GM18858 (cell line): Measurements from ENCODE around the gene FGF14.

Experiments
- ATAC-seq: cut with Tn5 transposase; IDR thresholded peaks from one replicate; pipeline ENCODE4 v1.9.1; 2021; ENCODE audit not compliant: unreplicated experiment

FGF14 gene

DNA sequence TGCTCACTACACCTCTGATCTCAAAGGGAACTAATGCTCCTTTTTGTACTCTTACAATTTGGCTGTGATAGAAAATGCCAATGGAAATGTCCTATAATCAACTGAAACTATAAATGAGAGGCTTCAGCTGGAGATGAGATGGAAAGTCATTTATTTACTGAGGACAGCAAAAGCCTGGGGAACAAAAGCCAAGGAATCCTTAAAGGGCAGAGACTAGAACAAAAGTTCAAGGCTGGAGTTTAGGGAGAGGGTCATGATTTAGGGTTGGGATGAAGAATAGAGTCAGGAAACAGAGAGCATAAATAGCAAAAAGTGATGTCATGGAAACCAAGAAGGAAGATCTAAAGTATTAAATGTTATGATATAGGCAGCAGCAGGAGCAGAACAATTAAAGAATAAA is 401.1 kb downstream of the FGF14 start:
- no peak for ATAC-seq

DNA sequence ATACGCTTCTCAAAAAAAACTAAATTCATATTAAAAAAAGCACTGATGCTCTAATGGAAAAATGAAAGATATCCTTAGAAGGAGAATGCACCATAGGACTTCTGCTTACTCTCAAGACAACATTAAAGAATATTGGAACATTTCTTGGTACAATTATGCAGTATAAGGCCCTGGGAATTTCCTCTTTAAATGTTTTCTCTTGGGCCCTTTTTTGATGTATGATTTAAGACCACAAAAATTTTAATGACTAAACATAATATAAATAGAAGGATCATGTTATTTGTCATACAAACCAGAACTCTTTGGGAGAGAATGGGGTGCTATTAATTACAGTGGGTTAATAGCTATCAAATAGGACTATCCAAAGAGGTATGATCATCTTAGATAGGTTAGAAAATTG is 403.7 kb downstream of the FGF14 start:
- ATAC-seq, result no peak

DNA sequence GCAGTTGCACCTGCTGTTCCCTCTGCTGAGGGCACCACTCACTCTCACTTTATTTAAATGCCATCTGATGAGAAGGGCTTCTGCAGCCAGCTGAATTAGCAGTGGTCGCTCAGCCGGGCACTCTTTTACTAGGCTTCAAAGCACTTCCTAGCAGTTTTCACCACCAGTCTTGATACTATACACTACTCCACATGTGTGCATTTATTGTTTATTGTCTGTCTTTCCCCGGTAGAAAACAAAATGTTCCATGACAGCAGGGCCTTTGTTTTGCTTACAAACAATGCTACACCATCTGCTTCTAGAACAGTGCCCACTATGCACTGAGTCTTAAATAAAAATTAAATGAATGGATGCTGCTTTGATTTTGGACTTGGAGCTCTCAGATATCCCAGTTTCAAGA is 404.9 kb downstream of the FGF14 start:
- no peak for ATAC-seq

DNA sequence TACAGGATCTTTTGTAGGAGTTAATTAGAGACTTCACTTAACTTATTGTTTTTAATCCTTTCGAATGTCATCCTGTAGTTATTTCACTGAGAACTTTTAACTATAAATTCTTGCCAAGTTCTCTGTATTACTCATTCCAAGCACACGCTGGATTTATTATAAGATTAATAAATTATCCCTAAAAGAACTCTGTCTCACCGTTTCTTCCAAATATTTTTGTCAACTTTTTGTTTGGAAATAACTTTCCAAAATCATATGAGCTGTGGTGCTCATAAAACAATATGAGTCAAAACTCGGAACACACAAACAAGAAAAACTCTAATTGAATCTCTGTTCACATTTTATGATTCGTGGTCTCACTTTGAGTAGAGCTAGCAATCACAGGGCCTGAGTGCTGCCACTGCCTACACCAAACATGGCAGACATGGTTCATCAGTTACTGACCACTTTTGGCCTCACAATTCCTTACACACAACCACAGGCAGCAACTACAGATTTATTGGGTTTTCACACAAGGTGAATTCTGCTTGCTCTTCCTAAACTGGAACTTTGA is 412.0 kb downstream of the FGF14 start:
- no peak for ATAC-seq

DNA sequence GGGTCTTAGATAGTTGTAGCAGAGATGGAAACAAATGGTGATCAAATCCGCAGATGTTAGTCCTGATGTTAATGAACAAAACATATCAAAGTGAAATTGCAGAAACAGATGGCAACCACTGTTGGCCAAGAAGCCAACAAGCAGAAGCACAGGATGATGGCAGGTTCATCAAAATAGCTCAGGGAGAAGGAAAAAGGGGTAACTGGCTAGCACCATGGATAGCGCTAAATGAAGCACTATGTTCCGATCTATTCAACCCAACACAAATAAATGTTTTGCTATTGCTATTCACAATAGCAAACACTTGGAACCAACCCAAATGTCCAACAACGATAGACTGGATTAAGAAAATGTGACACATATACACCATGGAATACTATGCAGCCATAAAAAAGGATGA is 413.7 kb downstream of the FGF14 start:
- no peak for ATAC-seq

DNA sequence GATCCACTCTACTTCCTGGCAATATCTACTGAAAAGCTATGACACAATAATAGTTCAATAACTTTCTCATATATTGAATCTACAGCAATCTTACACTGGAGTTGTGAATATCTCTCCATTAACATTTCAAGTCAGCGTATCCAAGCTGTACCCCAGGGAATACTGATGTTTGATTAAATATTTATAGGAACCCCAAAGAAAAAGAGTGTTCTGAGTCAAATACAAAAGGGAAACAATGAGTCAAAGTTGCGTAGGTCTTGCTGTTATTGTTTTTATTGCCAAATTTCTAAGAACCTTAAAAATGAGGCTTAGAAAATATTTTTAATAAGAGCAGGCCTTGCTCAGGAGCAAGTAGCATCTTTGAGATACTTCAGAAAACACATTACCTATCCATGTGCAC is 415.5 kb downstream of the FGF14 start:
- no peak for ATAC-seq

DNA sequence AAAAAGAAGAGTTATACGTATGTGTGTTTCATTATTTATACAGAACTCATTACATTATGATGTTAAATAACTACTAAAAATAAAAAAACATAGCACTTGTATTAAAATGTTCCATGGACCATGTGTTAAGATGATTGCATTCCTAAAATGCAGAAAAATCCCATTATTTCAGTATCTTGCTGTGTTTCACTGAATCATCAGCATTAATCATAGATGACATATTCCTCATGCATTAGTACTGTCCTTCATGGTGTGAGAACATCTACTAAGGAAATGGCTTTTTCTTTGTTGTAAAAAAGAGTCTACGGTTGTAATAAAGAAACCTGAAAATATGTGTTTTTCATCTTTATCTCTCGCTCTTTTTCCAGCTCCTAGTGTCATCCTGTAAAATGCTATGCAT is 416.5 kb downstream of the FGF14 start:
- ATAC-seq, result no peak

DNA sequence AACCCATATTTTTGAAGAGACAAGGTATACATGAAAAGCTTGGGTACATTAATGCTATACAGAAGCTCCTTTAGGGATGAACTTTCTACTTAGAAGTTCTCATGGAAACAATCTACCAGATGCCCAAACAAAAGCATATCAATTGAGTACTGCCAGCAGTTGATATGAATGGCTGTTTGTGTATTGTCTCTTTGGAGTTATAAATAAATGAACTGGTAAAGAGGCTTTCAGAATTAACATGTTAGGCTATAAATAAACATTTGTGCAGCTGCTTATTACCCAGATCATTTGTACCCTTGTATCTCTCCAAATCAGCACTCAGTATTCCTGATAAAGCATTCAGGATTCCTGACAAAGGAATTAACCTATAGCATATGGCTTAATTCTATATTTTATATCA is 418.9 kb downstream of the FGF14 start:
- no peak for ATAC-seq

DNA sequence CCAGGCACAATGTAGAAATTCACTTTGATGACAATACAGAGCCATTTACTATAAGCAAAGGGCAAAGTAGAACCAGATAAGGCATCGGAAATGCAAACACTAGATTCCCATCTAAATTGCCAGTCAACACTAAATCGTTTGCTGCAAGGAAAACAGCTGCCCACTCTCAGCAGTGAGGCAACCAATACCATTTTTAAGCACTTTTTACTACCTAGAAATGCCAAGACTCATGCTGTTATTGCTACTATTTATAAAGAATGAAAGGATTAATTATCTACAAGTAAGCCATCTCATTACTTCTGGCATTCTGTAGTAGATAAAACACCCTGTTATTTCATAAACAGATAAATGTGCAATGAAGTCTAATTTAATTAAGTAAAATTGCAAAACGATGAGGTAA is 422.0 kb downstream of the FGF14 start:
- ATAC-seq, result no peak

DNA sequence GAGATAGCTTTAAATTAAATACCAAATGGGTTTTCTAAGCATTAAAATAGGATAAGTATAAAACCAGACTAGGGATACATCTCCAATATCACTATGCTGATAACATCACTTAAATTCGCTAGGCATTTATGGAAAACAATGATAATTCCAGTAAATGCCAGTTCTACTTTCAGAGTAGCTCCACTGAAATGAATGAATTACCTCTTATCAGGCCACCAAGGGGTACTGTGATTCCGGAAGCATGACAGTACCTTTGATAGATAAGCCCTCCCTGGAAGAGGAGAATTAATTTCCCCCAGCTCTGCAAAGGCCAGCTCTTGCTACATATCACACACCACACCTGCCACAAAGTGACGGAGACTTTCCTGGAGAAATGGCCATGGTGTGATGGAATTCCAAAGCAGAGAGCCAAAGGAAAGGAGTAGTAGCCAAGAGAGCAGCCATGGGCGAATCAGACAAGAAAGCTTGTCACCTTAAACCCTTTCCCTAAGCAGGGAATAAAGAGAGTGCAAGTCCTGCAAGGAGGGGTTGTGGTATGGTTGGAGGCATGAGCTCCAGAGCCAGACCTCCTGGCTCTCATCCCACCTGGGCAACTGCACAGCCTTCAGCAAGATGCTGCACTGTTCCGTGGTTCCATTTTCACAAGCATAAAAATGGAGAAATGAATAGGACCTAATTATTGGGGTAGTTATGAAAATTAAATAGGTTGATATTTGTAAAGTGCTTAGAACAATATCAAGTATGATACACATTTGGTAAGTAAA is 423.1 kb downstream of the FGF14 start:
- ATAC-seq, result no peak

DNA sequence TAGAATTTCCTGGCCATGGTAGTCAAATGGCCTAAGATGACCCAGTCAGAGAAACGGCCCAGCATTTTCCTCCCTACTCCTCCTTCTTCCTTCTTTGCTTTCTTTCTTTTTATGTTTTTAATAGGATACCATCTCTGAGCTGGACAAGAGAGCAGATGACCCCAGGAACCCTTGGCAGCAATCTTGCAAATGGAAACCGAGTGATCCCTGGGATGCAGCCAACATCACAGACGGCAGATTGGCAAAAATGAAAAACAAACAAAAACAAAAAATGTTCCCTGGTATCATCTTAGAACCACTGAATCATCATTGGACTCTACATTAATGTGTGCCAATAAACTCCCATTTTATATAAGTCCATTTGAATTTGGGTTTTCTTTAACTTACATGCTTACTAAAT is 424.4 kb downstream of the FGF14 start:
- no peak for ATAC-seq

DNA sequence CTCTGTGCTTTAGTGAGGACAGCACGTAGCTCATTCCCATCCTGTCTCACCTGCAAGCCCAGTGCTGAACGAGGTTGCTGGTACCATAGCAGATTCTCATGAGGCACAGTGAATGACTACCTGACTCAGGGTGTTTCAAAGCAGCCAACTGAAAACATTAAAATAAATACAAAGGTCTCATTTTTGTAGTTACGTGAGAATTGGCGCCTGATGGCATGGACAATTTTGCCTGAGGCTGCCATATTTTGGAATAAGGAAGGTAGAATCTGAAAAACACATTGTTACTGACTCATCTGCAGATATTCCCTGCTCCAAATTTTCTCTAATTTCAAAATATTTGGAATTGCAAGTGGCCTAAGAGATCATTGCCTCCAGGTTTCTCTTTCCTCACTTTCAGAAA is 429.7 kb downstream of the FGF14 start:
- ATAC-seq, result no peak

DNA sequence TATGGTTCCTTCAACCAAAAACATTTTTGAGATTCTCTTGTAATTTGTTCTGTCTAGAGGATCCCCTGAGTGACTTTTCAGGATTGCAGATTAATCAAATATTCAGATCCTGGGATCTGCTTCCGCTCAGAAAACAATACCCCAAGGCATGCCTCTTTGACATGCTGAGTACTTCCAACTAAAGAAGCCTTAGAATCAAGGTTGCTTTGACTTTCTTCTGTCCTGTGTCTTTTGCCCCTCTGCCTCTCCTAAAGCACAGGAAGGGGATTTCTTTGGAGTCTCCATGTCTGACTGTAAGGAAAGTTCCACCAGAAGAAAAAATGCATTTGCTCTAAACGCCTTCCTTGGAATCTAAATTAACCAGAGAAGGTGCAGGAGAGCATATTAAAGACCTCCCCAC is 431.5 kb downstream of the FGF14 start:
- no peak for ATAC-seq

DNA sequence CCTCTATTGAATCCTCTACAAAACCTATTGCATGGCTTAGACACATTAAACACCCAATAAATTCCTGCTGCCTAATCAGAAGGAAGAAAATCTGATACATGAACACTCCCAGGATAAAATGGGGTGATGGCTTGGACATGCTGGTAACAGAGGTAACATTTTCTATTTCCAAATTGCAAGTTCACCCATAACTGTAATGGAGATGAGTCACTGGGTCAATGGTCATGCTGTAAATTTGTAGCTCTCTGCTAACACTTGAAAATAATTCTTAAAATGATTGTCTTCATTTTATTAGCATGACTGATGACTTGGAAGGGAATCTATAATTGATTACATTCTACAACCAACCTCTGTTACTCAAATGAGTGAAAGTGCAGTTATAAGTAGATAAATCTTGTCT is 434.1 kb downstream of the FGF14 start:
- no peak for ATAC-seq

DNA sequence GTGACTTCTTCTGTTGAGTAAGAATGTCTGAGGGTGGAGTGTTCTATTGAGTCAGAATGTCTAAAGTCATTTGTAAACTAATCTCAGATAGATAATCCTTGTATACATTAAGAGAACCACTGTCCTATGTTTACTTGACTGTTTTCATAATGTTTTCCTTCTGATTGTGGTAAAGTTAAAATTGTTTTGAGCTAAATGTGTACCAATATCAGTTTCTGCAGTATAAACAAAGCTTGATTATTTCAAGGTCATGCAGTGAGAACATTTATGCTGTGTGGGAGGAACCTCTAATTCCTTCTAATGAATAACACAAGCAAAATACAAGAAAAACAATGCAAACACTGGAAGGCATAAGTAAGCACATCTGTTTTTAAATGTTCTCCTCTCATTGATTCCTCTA is 434.6 kb downstream of the FGF14 start:
- ATAC-seq, result no peak

DNA sequence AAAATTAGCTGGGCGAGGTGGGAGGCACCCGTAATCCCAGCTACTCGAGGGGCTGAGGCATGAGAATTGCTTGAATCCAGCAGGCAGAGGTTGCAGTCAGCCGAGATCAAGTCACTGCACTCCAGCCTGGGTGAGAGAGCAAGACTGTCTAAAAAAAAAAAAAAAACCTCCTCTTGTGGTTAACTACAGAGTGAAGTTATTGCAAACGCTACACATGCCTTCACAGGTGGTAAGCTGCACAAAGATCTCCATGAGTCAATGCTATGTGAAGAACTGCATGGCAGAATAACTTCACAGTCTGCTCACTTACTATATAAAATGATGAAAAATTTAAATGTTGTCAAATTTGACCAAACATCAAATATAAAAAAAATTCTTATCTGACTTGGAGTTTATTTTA is 436.8 kb downstream of the FGF14 start:
- no peak for ATAC-seq

DNA sequence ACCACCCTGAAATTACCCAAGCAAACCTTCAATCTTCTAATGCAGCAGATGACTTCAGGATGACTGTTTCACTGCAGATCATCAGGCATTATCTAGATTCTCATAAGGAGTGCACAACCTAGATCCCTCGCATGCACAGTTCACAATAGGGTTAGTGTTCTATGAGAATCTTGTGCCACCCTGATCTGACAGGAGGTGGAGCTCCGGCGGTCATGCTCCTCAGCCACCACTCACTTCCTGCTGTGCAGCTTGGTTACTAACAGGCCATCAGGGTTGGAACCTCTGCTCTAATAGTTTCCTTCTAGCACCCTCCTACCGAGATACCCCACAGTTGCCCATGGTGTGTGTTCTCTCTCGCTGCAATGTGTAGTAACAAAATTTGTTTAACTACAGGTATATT is 442.8 kb downstream of the FGF14 start:
- ATAC-seq, result no peak

DNA sequence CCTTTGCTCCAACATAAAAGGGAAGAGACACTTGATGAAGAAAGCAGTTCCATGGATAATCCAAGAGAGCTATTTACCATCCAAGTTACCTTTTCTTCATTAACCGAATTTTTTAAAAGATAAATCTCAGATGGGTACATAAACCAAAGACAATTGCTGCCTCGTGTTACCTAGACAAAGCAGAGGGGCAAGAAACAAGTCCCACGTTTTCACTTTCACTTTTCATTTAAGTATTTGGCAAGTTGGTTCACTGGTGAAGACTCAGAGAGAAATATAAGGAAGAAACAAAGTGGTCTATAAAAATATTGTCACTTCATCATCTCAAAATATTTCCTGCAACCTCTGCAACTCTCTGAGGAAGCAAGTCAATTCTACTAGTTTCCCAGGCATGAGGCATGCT is 446.1 kb downstream of the FGF14 start:
- ATAC-seq, result no peak

DNA sequence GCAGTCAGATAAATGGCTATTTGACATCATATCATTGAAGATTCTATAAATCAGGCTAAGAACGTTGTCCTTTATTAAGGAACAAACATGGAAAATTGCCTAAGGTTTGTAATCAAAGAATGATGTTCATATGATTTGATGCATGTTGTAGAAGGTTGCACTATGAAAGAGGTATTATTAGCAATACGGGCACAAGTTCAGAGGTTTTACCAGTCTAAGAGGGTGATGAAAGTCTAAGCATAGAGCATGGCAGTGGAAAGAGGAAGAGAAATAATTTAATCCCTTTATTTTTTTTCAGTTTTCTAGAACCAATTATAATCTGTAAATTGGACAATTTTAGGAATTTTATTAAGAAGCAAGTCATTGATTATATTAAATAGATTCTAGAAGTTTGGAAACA is 450.7 kb downstream of the FGF14 start:
- no peak for ATAC-seq

DNA sequence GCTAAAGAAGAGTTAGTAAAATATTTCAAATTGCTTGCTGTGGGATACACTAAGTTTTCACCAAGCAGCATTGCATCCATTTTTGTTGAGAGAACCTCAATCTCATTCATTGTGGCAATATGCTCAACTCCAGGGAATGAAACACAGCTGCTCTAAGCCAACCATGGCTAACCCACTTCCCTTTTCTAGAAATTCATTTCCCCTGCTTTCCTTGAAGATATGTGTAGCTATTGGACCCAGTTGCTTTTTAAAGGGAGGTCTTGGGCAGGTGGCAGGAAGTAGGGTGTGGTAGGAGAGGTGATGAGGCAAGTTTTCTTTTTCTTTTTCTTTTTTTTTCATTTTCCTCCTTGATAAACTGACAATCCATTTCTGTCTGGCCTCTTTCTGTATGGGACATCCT is 452.2 kb downstream of the FGF14 start:
- ATAC-seq, result no peak

DNA sequence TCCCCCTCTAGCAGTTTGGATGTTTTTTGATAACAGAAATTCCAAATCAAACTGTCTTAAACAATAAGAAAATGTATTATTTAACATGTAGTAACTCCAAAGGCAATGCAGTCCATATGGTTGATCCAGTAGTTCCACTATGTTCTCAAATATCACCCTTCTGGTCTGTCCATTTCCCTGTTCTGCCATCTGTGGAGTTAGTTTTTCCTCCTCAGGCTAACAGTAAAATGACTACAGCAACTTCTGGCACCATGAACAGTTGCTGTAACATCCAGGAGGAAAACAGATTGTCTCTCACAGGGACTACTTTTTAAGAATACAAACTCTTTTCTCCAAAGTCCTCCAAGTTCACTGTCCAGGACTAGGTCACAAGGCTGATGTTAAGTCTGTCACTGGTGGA is 455.4 kb downstream of the FGF14 start:
- no peak for ATAC-seq

DNA sequence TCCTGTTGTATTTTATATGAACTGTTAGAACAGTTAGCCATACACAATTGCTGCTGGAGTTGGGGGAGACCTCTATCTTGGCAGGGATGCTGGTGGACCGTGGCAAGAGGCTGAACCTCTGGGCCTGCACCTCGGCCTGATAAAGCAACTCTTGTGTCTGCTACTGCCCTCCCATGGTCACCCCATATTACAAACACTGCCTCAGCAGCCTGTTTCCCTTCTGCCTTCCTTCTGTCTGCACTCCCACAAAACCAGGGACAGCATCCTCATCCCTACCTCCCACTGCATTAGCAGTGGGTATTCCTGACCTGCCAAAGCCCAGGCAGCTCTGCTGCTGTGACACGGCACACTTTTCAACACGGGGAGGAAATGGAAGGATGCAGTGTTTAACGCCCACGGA is 456.4 kb downstream of the FGF14 start:
- ATAC-seq, result no peak

DNA sequence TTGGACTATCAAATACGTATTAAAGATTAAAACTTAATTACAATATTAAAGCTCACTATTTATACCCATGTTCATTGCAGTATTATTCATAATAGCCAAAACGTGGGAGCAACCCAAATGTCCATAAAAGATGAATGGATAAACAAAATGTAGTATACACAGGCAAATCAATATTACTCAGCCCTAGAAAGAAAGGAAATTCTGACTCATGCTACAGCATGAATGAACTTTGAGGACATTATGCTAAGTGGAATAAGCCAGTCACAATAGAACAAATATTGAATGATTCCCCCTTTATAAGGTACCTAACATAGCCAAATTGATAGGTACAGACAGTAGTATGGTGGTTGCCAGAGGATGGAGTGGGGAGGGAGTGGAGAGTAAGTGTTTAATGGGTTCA is 457.3 kb downstream of the FGF14 start:
- ATAC-seq, result no peak
